Transverse colon (tissue), 4 donors: Measurements from ENCODE around the gene C22orf23. TPM values are rescaled to one million over a fixed set of nuclear protein-coding genes. Genes with fewer than 3 reads are reported as not detected.
A peak's percentile ranks its signal among the peaks of the same experiment; 100 is the strongest.

ENCODE experiments used
- DNase-seq: peaks from one replicate; pipeline ENCODE4 v3.0.0-alpha.2; 2019
- H3K27ac ChIP-seq, 4 donors: fragments of 200-600 bp; sonication (generic); 2 replicates each; pipeline ENCODE4 v1.5.1; 2016 to 2018; ENCODE audit warnings: inconsistent platforms in 4 of 4
- H3K27me3 ChIP-seq: fragments of 200-600 bp; sonication (generic); 2 replicates; pipeline ENCODE4 v1.5.1; 2017; ENCODE audit warnings: inconsistent platforms
- H3K36me3 ChIP-seq, 4 donors: fragments of 200-600 bp; sonication (generic); 2 replicates each; pipeline ENCODE4 v1.5.1; 2017 to 2019; ENCODE audit warnings: inconsistent platforms in 4 of 4
- H3K4me1 ChIP-seq, 4 donors: fragments of 200-600 bp; sonication (generic); 2 replicates each; pipeline ENCODE4 v1.5.1; 2017 to 2020; ENCODE audit warnings: inconsistent platforms in 4 of 4
- H3K4me3 ChIP-seq, 4 donors: fragments of 200-600 bp; sonication (generic); 1 replicate in 1 of 4; 2 replicates in 3 of 4; pipeline versions ENCODE4 v1.5.1 to v1.6.1; 2017 to 2019; ENCODE audit warnings: inconsistent platforms in 4 of 4
- H3K9me3 ChIP-seq, 2 donors: fragments of 200-600 bp; sonication (generic); 2 replicates each; pipeline ENCODE4 v1.5.1; 2017 to 2019; ENCODE audit warnings: inconsistent platforms in 2 of 2
- EP300 ChIP-seq: sonication (generic); formaldehyde crosslinking; IDR thresholded peaks from one replicate; pipeline ENCODE4 v1.6.1; 2017; ENCODE audit warnings: antibody characterized with exemption, low read depth
- POLR2A ChIP-seq: fragments of 450-650 bp; IDR thresholded peaks from one replicate; pipeline ENCODE4 v1.6.1; 2016; ENCODE audit warnings: antibody characterized with exemption, mild to moderate bottlenecking, moderate library complexity
- POLR2AphosphoS5 ChIP-seq, 3 donors: sonication (generic); formaldehyde crosslinking; IDR thresholded peaks; one replicate each; pipeline ENCODE4 v1.6.1; 2016; ENCODE audit warnings: antibody characterized with exemption in 3 of 3
- WGBS, 2 donors: methylation state at CpG; one replicate each; pipeline ENCODE4 v1.1.5; 2018; ENCODE audit warnings: low coverage in 1 of 2; 5-methylcytosine and 5-hydroxymethylcytosine counted together
- in situ Hi-C, 4 donors: fragments of 200-750 bp; cut with MboI; loops; one replicate each; pipeline versions ENCODE4 v1.15.0 to v1.15.1; 2017; ENCODE audit warnings: low sequenced_read_pairs in 3 of 4, low pct_ligation_motif_present in 1 of 4, low pct_unique_long_range_greater_than_20kb in 1 of 4
- intact Hi-C: fragments of 100-400 bp; cut with DNase I; formaldehyde crosslinking; loops from one replicate; pipeline ENCODE4 v1.15.1; 2023; ENCODE audit warnings: low total_unique reads
- total RNA-seq, 4 donors: library from RNA; depleted of rRNA; stranded (reverse); fragments of >200 nt; gene quantifications; one replicate each; pipeline ENCODE4 v1.1.0, GENCODE V29; 2016
- TF ChIP-seq, protein P1 (sequence below), 5 experiments: fragments of 200-600 bp in 3 of 5; fragments of 450-650 bp in 2 of 5; sonication (generic) in 3 of 5; IDR thresholded peaks; 1 replicate in 2 of 5; 2 replicates in 3 of 5; pipeline ENCODE4 v1.5.1; 2016 to 2017; ENCODE audit warnings: antibody characterized with exemption in 5 of 5, inconsistent platforms in 3 of 5, mild to moderate bottlenecking in 2 of 5, moderate library complexity in 1 of 5

Gene C22orf23
- total RNA-seq, 4 donors from 2014 or later: not detected

GRCh38 chr22:37989146-37990045 is 36.0 kb upstream of the C22orf23 start:
- no peaks in the 10 kb centered on the region for H3K36me3 ChIP-seq
- H3K27me3 ChIP-seq: no peaks in the 10 kb centered on the region
- intact Hi-C loops: no loop called here
- in situ Hi-C loops: no loop called here
- no peak overlapping the region for H3K27ac ChIP-seq
- 92% methylated on average over 14 of the region's 14 CpGs; no CpG with 5 or more reads in 1 of the 2 donors for WGBS, 2 donors
- no peak overlapping the region for H3K4me3 ChIP-seq
- no peak for DNase-seq
- no peaks in the 10 kb centered on the region for H3K4me1 ChIP-seq
- no peaks in the 10 kb centered on the region for H3K9me3 ChIP-seq
- TF ChIP-seq POLR2AphosphoS5 (IDR thresholded peaks at IDR 0.05) (no peak), POLR2A (no peak), EP300 (no peak)
- TF ChIP-seq, protein P1, sequence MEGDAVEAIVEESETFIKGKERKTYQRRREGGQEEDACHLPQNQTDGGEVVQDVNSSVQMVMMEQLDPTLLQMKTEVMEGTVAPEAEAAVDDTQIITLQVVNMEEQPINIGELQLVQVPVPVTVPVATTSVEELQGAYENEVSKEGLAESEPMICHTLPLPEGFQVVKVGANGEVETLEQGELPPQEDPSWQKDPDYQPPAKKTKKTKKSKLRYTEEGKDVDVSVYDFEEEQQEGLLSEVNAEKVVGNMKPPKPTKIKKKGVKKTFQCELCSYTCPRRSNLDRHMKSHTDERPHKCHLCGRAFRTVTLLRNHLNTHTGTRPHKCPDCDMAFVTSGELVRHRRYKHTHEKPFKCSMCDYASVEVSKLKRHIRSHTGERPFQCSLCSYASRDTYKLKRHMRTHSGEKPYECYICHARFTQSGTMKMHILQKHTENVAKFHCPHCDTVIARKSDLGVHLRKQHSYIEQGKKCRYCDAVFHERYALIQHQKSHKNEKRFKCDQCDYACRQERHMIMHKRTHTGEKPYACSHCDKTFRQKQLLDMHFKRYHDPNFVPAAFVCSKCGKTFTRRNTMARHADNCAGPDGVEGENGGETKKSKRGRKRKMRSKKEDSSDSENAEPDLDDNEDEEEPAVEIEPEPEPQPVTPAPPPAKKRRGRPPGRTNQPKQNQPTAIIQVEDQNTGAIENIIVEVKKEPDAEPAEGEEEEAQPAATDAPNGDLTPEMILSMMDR (IDR thresholded peaks at IDR 0.05): no peak

GRCh38 chr22:37986371-37986770 is 33.0 kb upstream of the C22orf23 start:
- Histone ChIP-seq H3K27me3 (no peaks in the 10 kb centered on the region), H3K4me1 (peaks cover 0 to 9% (median 2%) of the 10 kb centered on the region in 4 donors), H3K9me3 (no peaks in the 10 kb centered on the region), H3K36me3 (no peaks in the 10 kb centered on the region), H3K27ac (peak overlapping the region in 2 of 4 donors; percentile 37 to 40), H3K4me3 (no peak overlapping the region)
- intact Hi-C loops: no loop called here
- TF ChIP-seq POLR2A (no peak), EP300 (no peak), POLR2AphosphoS5 (IDR thresholded peaks at IDR 0.05) (no peak)
- TF ChIP-seq, protein P1 (IDR thresholded peaks at IDR 0.05): no peak
- in situ Hi-C loops: no loop called here
- DNase-seq: no peak
- 74% methylated on average over 6 of the region's 7 CpGs; no CpG with 5 or more reads in 1 of the 2 donors for WGBS, 2 donors

DNA sequence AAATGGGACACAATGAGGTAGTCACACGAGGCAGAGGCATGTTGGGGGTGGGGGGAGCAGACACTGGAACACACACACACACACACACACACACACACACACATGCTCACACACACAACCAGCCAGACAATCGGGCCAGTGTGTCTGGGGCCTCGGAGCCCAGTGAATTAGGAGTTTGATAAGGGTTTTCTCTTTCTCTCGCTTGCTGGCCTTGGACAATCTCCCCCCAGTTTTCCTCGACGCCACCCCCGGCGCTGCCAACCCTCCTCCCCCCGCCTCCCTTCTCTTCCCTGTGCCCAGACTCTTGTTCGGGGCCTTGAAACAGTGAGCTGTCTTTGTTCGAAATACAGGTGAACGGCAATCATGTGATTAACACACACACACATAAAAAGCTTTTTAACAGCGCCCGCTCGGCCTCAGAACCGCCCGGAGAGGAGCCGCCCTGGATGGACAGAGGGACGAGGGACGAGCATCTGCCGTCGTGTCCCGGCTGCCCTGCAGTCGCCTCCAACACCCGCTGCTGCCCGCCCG is 32.4 kb upstream of the C22orf23 start:
- Histone ChIP-seq H3K4me3 (no peak overlapping the region), H3K27ac (peak overlapping the region in 2 of 4 donors; percentile 37 to 40), H3K36me3 (no peaks in the 10 kb centered on the region), H3K9me3 (no peaks in the 10 kb centered on the region), H3K4me1 (peaks cover 0 to 14% (median 4%) of the 10 kb centered on the region in 4 donors), H3K27me3 (no peaks in the 10 kb centered on the region)
- WGBS, 2 donors: 84 to 90% methylated on average over 8 to 27 of the region's 27 CpGs
- no peak for DNase-seq
- intact Hi-C loops (no loop called here), in situ Hi-C loops (no loop called here)
- TF ChIP-seq EP300 (no peak), POLR2AphosphoS5 (IDR thresholded peaks at IDR 0.05) (no peak), POLR2A (no peak)
- TF ChIP-seq, protein P1 (IDR thresholded peaks at IDR 0.05): no peak

DNA sequence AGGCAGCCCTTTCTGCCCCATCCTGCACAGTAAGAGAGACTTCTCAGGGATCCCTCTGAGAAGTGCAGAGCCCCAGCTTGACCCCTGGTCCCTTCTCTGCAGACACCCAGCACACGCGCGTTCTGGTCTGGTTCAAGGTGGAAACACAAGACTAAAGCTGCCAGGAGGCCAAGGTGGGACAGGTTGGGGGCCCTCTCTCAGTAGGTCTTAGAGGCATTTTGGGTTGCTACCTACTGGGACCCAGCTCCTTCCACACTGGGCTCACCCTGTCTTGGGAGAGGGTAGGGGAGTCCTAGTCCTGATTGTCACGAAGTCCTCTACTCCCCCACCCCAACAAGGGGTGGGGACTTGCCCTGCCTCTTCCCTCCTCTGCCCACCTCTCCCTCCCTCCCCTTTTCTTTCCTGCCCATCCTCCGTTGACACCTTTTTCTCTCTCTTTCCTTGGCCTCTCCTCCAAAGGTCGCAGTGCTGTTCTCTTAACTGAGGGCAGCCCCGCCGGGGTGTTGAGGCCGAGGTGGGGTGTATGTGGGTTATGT is 31.7 kb upstream of the C22orf23 start:
- H3K9me3 ChIP-seq: no peaks in the 10 kb centered on the region
- in situ Hi-C loops: no loop called here
- TF ChIP-seq POLR2A (no peak), POLR2AphosphoS5 (IDR thresholded peaks at IDR 0.05) (no peak), EP300 (no peak)
- TF ChIP-seq, protein P1 (IDR thresholded peaks at IDR 0.05): no peak
- H3K27me3 ChIP-seq: no peaks in the 10 kb centered on the region
- H3K4me3 ChIP-seq: no peak overlapping the region
- WGBS, 2 donors: 91% methylated on average over 9 of the region's 9 CpGs; no CpG with 5 or more reads in 1 of the 2 donors
- H3K27ac ChIP-seq: peak overlapping the region in 2 of 4 donors; percentile 31 to 41
- DNase-seq: no peak
- intact Hi-C loops: no loop called here
- no peaks in the 10 kb centered on the region for H3K36me3 ChIP-seq
- peaks cover 0 to 17% (median 4%) of the 10 kb centered on the region in 4 donors for H3K4me1 ChIP-seq
